Activated CD4-positive, alpha-beta T cell treated with anti-CD3 and anti-CD28 coated beads, Interleukin-10, Interleukin-2, amounts not matched to agents 100 ng/mL and 50 ng/mL, durations not matched to agents 16 hours and 8 hours (primary cell): ENCODE data around the gene MAFG.

Experiments used
- DNase-seq: peaks from one replicate; pipeline ENCODE4 v3.0.0-alpha.2; 2020

MAFG gene

GRCh38 chr17:81927653-81928543, at the start of gene MAFG:
Gene MAFG, minus strand, starts transcription at chr17:81927735. Its CDS starts 4,550 bp downstream, at chr17:81923185.
- peak; percentile 94 for DNase-seq

DNA sequence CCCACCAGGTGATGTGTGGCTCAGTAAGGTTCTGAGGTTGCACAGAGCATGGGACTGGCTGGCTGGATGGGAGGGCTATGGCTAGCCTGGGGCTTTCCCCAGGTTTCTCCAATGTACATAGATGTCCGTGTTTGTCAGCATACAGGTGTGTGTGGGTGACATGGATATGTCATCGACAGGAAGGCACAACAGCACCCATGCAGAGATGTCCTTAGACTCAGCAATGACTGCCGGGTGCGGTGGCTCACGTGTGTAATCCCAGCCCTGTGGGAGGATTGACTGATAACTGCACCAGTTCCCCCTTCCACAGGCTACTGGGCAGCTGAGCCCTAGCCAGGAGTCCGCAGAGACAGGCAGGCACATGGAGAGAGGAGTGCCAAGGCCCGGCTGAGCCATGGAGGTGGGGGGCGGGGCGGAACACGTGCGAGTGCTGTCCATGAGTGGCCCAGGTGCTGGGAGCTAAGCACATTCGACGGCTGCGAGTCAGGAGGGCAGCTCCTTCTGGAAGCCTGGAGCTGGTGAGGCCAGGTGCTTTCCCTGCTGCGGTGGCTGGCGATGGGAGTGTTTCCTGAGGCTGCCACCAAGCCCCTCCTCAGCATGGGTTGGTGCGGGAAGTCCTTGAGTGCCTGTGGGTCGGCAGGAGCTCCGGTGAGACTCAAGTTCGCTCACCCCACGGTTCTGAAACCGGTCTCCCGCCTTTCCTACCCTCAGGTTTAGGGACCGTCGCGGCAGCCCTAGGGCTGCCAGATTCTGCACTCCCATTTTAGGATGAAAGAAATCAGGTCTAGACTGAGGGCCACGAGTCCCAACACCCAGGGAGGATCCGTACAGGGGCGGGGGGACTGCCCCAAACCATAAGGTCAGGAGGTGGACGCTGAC, 49.0 kb upstream of the MAFG start:
- peak; percentile 25 for DNase-seq

DNA sequence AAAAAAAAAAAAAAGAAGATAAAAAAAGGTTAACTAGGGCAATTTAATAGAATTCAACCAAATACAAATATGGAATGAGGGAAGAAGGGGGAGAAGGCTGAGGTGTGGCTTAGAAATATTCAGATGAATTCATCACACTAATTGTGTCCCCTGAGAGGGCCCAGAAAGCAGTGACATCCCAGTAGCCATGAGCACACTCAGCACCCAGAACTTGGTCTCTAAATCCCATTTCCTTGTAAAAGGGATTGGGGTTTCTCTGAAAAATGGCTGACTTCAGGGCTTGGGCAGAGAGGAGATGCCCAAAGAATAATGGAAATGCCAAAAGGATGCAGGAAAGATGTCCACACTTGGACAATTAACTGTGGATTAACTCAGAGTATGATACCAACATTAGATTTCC, 45.9 kb upstream of the MAFG start:
- DNase-seq, result no peak

DNA sequence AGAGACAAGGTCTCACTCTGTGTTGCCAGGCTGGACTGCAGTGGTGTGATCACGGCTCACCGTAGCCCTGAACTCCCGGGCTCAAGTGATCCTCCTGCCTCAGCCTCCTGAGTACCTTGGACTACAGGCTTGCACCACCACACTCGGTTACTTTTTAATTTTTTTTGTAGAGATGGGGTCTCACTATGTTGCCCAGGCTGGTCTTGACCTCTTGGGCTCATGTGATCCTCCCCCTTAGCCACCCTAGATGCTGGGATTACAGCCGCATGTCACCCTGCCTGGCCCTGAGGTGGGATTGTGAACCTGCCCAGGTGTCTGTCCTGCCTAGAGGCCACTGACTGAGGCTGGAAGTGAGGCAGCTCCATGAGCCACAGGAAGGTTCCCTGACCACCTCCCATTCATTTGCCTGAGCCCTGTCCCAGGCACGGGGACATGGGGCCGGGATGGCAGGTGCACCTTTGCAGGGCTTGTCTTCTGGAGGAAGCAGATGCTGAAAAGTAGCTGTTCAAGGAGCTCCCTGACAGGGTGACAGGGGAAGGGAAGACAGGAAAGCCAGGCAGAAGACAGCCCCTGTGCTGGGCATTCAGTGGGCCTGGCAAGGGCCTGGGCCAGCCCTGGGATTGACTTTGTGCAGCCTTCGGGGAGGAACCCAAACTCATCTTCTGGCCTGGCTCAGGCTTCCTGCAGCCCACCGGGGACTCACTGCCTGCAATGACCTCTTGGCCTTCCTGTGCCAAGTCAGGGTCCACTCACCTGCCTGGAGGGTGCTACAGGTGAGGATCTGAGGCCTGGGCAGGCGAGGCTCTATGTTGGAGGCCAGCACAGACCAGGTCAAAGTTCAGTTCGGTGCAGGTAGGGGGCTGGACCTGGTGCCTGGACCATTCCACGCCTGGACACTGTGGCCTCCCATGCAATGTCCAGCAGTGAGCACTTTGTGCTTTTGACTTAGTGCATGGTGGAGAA, 41.6 kb upstream of the MAFG start:
- no peak for DNase-seq

- no peak for DNase-seq
Measured at GRCh38 chr17:81968396-81968745, 40.8 kb upstream of the MAFG start.

DNA sequence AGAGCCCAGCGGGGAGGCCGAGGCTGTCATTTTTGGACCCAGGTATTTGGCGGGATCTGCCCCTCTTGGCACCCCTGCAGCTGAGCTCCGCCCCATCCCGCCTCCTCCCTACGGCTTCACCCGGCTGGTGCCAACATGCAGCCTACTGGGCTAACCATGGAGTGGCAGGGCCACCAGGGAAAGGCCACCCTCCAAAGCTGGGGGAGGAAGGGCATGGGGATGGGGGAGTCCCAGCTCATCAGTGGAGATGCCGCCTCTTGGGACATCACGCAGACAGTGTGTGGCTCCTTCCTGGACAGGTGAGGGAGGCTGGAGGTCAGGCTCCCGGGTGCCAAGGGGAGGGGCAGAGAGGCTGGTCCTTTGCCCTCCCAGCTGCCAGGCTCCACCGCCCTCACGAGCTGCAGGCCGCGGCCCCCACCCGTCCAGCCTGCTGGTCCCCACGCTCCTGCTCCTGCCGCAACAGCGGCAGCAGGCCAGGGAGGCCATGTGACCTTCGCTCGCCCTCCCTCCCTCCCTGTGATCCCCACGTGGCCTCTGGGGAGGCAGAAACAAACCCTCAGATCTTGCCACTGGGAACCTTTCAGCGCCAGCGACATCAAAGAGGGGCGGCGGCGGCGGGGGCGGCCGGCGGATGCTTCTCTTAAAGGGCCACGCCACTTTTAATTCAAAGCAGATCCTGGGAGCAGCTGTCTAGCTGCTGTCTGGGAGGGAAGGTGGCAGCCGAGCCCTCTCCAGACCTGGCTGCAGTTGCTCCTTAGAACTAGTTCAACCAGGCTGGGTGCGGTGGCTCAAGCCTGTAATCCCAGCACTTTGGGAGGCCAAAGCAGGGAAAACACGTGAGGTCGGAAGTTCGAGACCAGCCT, 40.2 kb upstream of the MAFG start:
- DNase-seq, result peak; percentile 85

DNA sequence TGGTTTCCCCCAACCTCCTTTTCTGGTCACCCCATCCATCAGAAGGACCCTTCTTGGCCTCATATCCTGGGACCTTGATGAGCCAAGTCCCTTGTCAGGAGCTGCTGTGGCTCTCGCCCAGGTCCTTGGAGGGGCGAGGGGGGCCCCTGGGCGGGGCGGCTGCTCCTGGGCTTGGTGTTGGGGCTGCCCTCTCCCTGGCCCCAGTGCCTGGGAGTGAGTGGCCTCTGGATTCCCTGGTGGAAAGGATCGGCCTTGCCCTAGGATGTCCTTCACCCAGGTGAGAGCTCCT, 39.7 kb upstream of the MAFG start:
- no peak for DNase-seq

- DNase-seq, result no peak
Measured at GRCh38 chr17:81966343-81967243, 39.1 kb upstream of the MAFG start.

- no peak for DNase-seq
Measured at GRCh38 chr17:81964081-81964849, 36.7 kb upstream of the MAFG start.

GRCh38 chr17:81962499-81963441, 35.2 kb upstream of the MAFG start:
- no peak for DNase-seq

- DNase-seq, result no peak
Measured at GRCh38 chr17:81961521-81962498, 34.3 kb upstream of the MAFG start.

DNA sequence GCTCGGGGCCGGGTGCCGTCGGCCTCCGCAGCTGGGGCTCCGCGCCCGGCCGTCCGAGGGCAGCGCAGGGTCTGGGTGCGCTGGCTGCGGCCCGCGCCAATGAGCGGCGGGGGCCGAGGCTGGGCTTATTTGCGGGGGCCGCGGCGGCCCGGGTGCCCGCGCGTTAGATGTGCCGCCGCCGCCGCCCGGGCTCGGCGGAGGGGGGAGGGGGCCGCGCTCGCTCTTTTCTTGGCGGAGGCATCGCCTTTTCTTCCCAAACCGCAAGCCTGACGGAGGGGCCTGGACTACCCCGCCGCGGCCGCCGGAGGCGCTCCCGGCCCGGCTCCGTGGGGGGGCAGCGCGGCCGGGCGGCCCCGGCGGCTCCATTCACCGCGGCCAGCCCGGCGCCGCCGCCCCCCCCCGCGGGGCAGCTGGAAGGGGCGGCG, 33.6 kb upstream of the MAFG start, which contains the start of gene NOTUM:
TSS of gene NOTUM (minus strand) at position 101 of the 425 bp plus-strand sequence. CDS start 278 bp downstream, outside the sequence.
- no peak for DNase-seq

- DNase-seq, result no peak
Measured at GRCh38 chr17:81960130-81960958, 32.8 kb upstream of the MAFG start.

- peak; percentile 69 for DNase-seq
Measured at GRCh38 chr17:81959362-81960129, 32.0 kb upstream of the MAFG start.

DNA sequence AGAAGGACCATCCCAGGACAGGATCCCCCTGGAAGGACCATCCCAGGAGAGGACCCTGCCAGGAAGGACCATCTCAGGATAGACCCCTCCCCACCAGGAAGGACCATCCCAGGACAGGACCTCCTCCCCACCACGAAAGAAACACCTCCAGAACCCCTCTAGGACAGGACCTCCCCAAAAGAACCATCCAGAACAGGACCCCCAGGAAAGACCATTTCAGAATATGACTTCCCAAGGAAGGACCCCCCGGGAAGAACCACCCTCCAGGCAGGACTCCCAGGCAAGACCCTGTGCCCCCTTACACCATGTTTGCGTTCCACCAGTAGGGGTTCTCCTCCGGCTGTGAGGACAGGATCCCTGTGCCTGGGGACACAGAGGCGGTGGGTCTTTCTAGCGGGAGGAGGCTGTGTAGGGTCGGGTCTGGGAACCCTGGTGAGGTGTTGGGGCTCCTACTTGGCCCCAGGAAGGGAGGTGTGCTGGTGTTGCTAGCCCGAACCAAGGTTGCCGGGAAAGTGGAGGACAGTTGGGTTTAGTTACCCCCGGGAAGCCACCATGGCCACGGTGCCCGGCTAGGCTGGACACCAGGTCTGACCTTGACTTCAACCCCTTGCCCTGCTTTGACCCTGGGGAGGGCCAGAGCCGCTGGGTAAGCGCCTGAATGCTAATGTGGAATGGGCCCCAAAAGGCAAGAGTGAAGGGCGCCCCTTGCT, 31.3 kb upstream of the MAFG start:
- DNase-seq, result no peak
